ENCODE data around the gene WNT9B. TPM values are rescaled to one million over a fixed set of nuclear protein-coding genes. Genes with fewer than 3 reads are reported as not detected.

WNT9B gene
- polyA plus RNA-seq, 2 of the 4 experiments (the other 2 are of a cell fraction): 0.05 TPM

GRCh38 chr17:46823657-46824056, 27.7 kb upstream of the WNT9B start:
- ChIA-PET CTCF (interaction anchor here (1.4 to 10.8 kb wide), 6 partner anchors 10 to 96 kb away, joined by 4 to 138 read pairs (median 9); no protein-coding TSS in a partner anchor), POLR2A (interaction anchor here (0.7 kb wide), 1 partner anchor 152 kb away, joined by 4 read pairs; no protein-coding TSS in a partner anchor)
- DNase-seq (ENCODE audit: low read depth in 1 of 2, low spot score in 1 of 2) (no peak), ATAC-seq (no peak), FAIRE-seq (no peak)
- TF ChIP-seq CHD2 (IDR thresholded peaks at IDR 0.05; ENCODE audit: low read length, partially characterized antibody) (no peak), ZFP36 (IDR thresholded peaks at IDR 0.05; ENCODE audit: borderline replicate concordance, partially characterized antibody) (no peak), JUNB (IDR thresholded peaks at IDR 0.05) (no peak), HES2 (IDR thresholded peaks at IDR 0.05) (no peak), POLR2AphosphoS2 (conservative IDR thresholded peaks at IDR 0.05; ENCODE audit: low read length) (no peak), HOXB5 (CRISPR knock-in tag; IDR thresholded peaks at IDR 0.05) (no peak), CTCF (IDR thresholded peaks at IDR 0.05) (no peak)
- Histone ChIP-seq H3K9me3 (no peaks in the 10 kb centered on the region), H3K4me2 (no peak overlapping the region), H3K4me1 (no peaks in the 10 kb centered on the region), H3K4me3 (no peak overlapping the region), H3K27ac (no peak overlapping the region)
- WGBS (ENCODE audit: missing lambda C conversion rate): 73% methylated on average over 8 of the region's 8 CpGs

GRCh38 chr17:46826116-46826515, 25.3 kb upstream of the WNT9B start:
- DNase-seq (ENCODE audit: low read depth in 1 of 2, low spot score in 1 of 2) (no peak), FAIRE-seq (no peak), ATAC-seq (no peak)
- TF ChIP-seq ZFP36 (IDR thresholded peaks at IDR 0.05; ENCODE audit: borderline replicate concordance, partially characterized antibody) (no peak), FOSL2 (IDR thresholded peaks at IDR 0.05) (no peak), FOSL2 (CRISPR knock-in tag; IDR thresholded peaks at IDR 0.05) (no peak), HDAC2 (IDR thresholded peaks at IDR 0.05) (no peak)
- Histone ChIP-seq H3K9me3 (no peaks in the 10 kb centered on the region), H3K4me3 (no peak overlapping the region), H3K4me1 (no peaks in the 10 kb centered on the region), H3K4me2 (no peak overlapping the region), H3K27ac (no peak overlapping the region)
- ChIA-PET CTCF (interaction anchor here (0.8 to 10.8 kb wide), 8 partner anchors 9 to 116 kb away, joined by 3 to 138 read pairs (median 4); no protein-coding TSS in a partner anchor), POLR2A (no interaction called here)
- 10% methylated on average over 1 of the region's 1 CpG for WGBS (ENCODE audit: missing lambda C conversion rate)

GRCh38 chr17:46827274-46827673, 24.1 kb upstream of the WNT9B start:
- CTCF ChIA-PET: interaction anchor here (0.9 to 10.8 kb wide), 5 partner anchors 8 to 114 kb away, joined by 3 to 138 read pairs (median 5); no protein-coding TSS in a partner anchor
- no peak overlapping the region for H3K4me2 ChIP-seq
- no peak for ATAC-seq
- no peaks in the 10 kb centered on the region for H3K9me3 ChIP-seq
- TF ChIP-seq ATOH8 (CRISPR knock-in tag; IDR thresholded peaks at IDR 0.05; ENCODE audit: low read depth) (no peak), HES2 (IDR thresholded peaks at IDR 0.05) (no peak), MYC (IDR thresholded peaks at IDR 0.05; ENCODE audit: borderline replicate concordance, low read length) (no peak), E2F6 (IDR thresholded peaks at IDR 0.05; ENCODE audit: borderline replicate concordance, low read depth) (no peak), NFE2L2 (conservative IDR thresholded peaks at IDR 0.05; ENCODE audit: low read length) (no peak), POLR2AphosphoS2 (conservative IDR thresholded peaks at IDR 0.05; ENCODE audit: low read length) (no peak), POLR2A (IDR thresholded peaks at IDR 0.05; ENCODE audit: low read length) (no peak), TP53 (CRISPR knock-in tag; IDR thresholded peaks at IDR 0.05) (no peak), ELK1 (IDR thresholded peaks at IDR 0.05; ENCODE audit: low read depth, low read length) (no peak), RARB (CRISPR knock-in tag; IDR thresholded peaks at IDR 0.05) (no peak), JUNB (IDR thresholded peaks at IDR 0.05) (no peak), GATA3 (IDR thresholded peaks at IDR 0.05; ENCODE audit: borderline replicate concordance) (no peak), PHF8 (IDR thresholded peaks at IDR 0.05; ENCODE audit: borderline replicate concordance, low read depth) (no peak), RNF2 (IDR thresholded peaks at IDR 0.05; ENCODE audit: borderline replicate concordance, low read depth) (no peak), CBX8 (IDR thresholded peaks at IDR 0.05) (no peak), KDM1A (IDR thresholded peaks at IDR 0.05; ENCODE audit: low read depth) (no peak), SMC3 (IDR thresholded peaks at IDR 0.05) (no peak), BCL3 (IDR thresholded peaks at IDR 0.05) (no peak)
- POLR2A ChIA-PET: no interaction called here
- WGBS (ENCODE audit: missing lambda C conversion rate): 68% methylated on average over 2 of the region's 2 CpGs
- DNase-seq (ENCODE audit: low read depth in 1 of 2, low spot score in 1 of 2): no peak
- H3K4me3 ChIP-seq: no peak overlapping the region
- FAIRE-seq: peak; percentile 56
- no peaks in the 10 kb centered on the region for H3K4me1 ChIP-seq
- H3K27ac ChIP-seq: no peak overlapping the region

Data from A549 (cell line).